HG03378 (cell line): ENCODE data around the gene DYNC1H1.
A peak's percentile ranks its signal among the peaks of the same experiment; 100 is the strongest.
"Not testable (repeated sequence)": the region's sequence is repeated elsewhere in the genome, so short reads cannot be mapped to it uniquely, and the experiment has no call there.

Experiments used
- ATAC-seq: cut with Tn5 transposase; IDR thresholded peaks from one replicate; pipeline ENCODE4 v1.9.1; 2021; ENCODE audit warnings: mild to moderate bottlenecking, moderate library complexity; ENCODE audit not compliant: unreplicated experiment

The DYNC1H1 gene

GRCh38 chr14:101962503-101962874 is 1.9 kb upstream of the DYNC1H1 start:
- no peak for ATAC-seq

DNA sequence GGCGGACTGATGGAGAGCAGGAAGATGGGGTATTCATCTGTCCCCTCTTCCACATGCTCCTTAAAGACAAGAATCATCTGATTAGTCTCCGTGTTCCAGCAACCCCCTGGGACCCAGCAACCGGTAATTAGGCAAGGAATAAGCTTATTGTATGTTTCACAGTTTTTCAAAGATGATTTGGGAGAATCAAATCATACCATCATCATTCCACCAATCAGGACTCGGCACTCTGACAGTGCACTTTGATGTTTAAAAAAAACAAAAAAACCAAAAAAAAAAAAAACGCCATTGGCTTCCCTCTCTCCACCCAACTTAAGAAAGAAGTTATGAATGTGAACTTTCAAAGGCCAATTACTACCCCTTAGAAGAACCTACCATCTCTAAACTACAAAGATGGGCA is 1.3 kb upstream of the DYNC1H1 start:
- ATAC-seq: no peak

GRCh38 chr14:101963656-101964296 is 597 bp upstream of the DYNC1H1 start:
- no peak for ATAC-seq

DNA sequence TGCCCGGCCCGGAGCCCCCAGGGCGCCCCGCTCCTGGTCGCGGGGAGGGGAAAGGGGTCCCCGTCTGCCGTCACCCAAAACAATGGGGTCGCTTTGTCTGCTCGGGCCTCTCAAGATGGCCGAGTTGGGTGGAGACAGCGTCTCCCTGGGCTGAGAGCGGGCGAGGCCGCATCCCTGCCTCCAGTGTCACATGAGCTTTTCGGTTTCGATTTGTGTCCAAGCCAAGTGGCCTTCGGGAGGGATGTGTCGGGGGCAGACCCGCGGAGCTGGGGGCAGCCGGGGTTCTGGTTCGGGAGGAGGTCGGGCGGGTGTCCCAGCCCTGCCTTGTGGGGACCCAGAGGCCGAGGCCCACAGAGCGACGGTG is 790 bp downstream of the DYNC1H1 start:
- no peak for ATAC-seq

DNA sequence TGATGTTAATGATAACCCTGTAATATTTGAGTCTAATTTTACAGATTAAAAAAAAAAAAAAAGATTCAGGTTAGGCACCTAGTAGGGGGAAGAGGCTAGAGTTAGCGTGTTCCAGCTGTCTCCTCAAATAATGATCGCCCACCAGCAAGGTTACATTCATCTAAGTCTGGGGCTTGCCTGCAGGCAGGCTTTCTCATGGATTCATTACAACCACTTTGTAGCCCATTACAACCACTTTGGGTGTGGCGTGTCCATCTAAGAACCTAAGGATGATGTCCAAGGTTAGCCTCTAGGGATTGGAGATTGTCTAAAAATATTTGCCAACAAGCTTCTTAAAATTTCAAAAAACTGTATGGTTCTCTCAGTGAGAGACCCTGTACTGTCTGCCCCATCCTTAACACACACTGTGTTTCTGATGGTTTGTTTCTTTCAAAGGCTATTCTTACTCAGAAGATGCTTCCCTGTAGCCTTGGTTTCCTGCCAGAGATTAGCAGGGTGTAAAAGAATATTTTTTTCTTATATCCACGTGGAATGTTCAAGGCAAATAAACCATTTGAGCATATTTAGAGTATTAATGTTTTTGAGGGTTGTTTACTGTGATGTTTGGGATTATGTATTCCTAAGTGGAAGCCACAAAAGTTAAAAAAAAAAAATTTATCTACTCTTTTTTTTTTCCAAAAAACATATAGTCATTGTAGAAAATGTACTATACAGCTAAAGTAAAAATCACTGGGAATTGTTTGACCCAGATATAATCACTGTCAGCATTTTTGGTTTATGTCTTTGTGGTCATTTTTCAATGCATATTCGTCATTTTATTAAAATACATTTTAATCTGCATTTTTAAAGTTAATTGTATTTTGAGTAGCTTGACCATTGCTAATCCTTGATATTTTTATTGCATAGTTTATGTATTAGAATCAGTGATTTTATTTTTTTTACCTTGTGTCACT is 1.7 kb downstream of the DYNC1H1 start:
- ATAC-seq: no peak

DNA sequence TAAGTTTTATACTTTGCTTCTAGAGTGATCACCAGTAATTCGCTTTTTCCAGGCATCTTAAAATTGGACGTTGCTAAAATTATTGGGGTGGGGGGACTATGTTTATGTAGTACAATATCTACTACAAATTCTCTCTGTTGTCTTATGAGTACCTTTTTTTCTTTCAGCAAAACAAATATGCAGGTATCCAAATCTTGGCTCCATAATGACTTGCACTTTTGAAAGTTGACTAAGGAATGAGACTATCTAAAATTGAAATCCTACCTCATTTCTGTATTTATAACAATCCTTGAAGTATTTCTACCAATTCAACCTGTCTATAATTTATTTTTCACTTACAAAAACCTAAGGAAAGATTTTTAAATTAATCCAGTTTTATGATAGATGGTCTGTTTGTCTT is 2.4 kb downstream of the DYNC1H1 start:
- ATAC-seq: no peak

GRCh38 chr14:101968186-101968585 is 3.8 kb downstream of the DYNC1H1 start:
- ATAC-seq: no peak

GRCh38 chr14:101969481-101969880 is 5.1 kb downstream of the DYNC1H1 start:
- no peak for ATAC-seq

DNA sequence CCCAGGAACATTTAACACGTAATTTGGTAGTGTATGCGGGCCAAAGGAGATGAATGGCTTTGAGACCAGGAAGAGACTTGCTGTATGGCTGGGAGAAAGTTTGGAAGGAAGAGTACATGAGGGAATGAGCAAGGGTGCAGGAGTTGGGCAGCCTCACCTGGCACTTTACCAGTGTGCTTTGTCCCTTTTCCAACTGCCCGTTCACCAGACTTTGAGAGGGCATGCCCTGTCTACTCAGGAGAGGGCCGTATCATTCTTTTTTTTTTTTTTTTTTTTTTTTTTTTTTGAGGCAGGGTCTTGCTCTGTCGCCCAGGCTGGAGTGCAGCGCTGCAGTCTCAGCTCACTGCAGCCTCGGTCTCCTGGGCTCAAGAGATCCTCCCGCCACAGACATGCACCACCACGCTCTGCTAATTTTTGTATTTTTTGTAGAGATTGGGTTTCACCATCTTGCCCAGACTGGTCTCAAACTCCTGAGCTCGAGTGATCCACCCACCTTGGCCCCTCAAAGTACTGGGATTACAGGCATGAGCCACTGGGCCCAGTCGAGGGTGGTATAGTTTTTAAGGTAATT is 6.5 kb downstream of the DYNC1H1 start:
- no peak for ATAC-seq

GRCh38 chr14:101971458-101971857 is 7.1 kb downstream of the DYNC1H1 start:
- ATAC-seq: not testable (repeated sequence)

DNA sequence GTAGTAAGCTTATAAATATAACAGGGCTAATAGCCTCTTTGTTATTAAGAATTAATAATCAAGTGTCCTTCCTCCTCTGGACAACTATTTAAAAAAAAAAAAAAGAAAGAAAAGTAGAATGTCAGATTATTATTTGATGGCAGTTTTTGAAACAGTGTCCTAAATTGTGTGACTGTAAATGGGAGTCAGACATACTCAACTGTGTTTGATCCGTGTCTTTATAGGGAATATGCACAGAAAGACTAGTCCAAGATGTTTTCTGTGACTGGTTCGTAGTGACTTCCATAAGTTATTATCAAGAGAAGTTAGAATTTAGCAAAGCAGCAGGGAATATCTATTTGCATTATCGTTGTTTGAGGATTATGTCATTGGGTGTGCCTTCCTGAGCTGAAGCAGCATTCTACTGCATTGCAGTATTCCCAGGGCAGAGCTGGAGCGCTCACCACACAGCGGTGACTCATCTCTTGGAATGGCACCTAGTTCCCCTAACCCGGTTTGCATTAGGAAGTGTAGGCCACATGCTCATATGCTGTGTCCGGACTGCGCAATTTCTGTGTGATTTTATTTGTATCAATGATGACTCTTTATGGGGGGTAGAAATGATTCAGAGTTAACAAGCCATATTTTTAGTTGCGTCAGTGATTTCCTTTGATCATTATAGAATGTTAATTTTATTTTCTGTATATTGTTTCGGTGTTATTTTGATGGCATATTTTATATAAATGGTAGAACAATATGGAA is 7.9 kb downstream of the DYNC1H1 start:
- ATAC-seq: no peak

DNA sequence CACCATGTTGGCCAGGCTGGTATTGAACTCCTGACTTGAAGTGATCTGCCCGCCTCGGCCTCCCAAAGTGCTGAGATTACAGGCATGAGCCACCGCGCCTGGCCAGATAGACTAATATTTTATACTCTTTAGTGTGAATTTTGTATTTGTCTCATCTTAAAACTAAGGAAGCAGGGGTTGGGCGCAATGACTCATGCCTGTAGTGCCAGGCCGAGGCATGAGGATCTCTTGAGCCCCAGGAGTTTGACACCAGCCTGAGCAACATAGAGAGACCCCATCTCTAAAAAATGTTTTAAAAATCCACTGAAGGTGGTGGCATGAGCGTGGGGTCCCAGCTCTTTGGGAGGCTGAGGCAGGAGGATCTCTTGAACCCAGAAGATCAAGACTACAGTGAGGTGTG is 9.0 kb downstream of the DYNC1H1 start:
- no peak for ATAC-seq

DNA sequence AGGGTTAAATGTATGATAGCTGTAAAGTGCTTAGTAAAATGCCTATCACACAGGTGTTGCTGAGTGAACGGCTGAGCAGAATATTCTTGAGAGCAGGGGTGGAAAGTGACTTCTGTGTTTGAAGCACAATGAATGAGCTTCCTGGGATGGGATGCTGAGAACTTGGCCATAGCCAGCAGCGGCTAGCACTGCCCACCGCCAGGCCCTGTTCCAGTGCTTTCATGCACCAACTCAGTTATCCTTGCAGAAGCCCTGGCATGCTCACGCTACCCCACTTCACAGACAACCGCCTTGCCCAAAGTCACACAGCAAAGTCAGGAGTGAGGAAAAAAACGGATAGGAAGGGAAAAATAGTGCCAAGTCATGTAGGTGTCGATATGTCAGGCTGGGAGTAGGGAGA is 10.9 kb downstream of the DYNC1H1 start:
- no peak for ATAC-seq

GRCh38 chr14:101977311-101978071 is 13.1 kb downstream of the DYNC1H1 start:
- ATAC-seq: no peak

GRCh38 chr14:101979666-101980065 is 15.3 kb downstream of the DYNC1H1 start:
- no peak for ATAC-seq

DNA sequence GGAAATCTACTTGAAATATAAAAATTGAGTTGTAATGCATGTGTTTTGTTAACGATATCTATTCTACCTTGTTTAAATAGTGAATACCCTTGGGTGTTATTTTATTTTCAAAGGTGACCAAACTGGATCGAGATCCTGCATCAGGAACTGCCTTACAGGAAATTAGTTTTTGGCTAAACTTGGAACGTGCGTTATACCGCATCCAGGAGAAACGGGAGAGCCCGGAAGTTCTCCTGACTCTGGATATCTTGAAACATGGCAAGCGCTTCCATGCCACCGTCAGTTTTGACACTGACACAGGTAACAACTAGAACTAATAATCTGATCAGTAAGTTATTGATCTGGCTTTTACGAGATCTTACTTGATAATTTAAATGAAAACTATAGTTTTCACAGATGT is 15.9 kb downstream of the DYNC1H1 start:
- ATAC-seq: no peak

- ATAC-seq: peak; percentile 90
Observed at GRCh38 chr14:101980700-101981099, 16.3 kb downstream of the DYNC1H1 start.

GRCh38 chr14:101982621-101983020 is 18.2 kb downstream of the DYNC1H1 start:
- no peak for ATAC-seq

- ATAC-seq: not testable (repeated sequence)
Observed at GRCh38 chr14:101984831-101985230, 20.5 kb downstream of the DYNC1H1 start.

GRCh38 chr14:101985957-101986356 is 21.6 kb downstream of the DYNC1H1 start:
- ATAC-seq: no peak

- no peak for ATAC-seq
Observed at GRCh38 chr14:101986953-101987352, 22.6 kb downstream of the DYNC1H1 start.
